ENCODE measurements around the gene NFATC4. TPM values are rescaled to one million over a fixed set of nuclear protein-coding genes. Genes with fewer than 3 reads are reported as not detected.

NFATC4 gene
- total RNA-seq, 2 donors from 2014 or later: 12.5 to 13.4 TPM

GRCh38 chr14:24397639-24398292, 29.8 kb downstream of the NFATC4 start:
- Histone ChIP-seq H3K27ac (peak overlapping the region; percentile 73 to 76), H3K4me3 (peak overlapping the region in 1 of 2 donors; percentile 82), H3K9me3 (no peaks in the 10 kb centered on the region), H3K27me3 (no peaks in the 10 kb centered on the region), H3K36me3 (no peaks in the 10 kb centered on the region), H3K4me1 (peaks cover 0 to 50% of the 10 kb centered on the region in 2 donors)
- no peak for DNase-seq (ENCODE audit: low spot score)
- TF ChIP-seq CTCF (IDR thresholded peaks at IDR 0.05): no peak

GRCh38 chr14:24398293-24398652, 30.3 kb downstream of the NFATC4 start:
- H3K4me1 ChIP-seq: peaks cover 0 to 55% of the 10 kb centered on the region in 2 donors
- peak overlapping the region; percentile 51 to 82 for H3K4me3 ChIP-seq
- H3K9me3 ChIP-seq: no peaks in the 10 kb centered on the region
- H3K36me3 ChIP-seq: no peaks in the 10 kb centered on the region
- no peak for DNase-seq (ENCODE audit: low spot score)
- H3K27ac ChIP-seq: peak overlapping the region; percentile 73 to 76
- H3K27me3 ChIP-seq: no peaks in the 10 kb centered on the region
- no peak for TF ChIP-seq CTCF (IDR thresholded peaks at IDR 0.05)

GRCh38 chr14:24398653-24399446, 30.9 kb downstream of the NFATC4 start, which contains the start of gene NYNRIN:
TSS of gene NYNRIN (plus strand) at chr14:24399003. CDS start at chr14:24399247, 244 bp downstream.
- TF ChIP-seq CTCF (IDR thresholded peaks at IDR 0.05): no peak
- Histone ChIP-seq H3K4me1 (peaks cover 0 to 60% of the 10 kb centered on the region in 2 donors), H3K9me3 (no peaks in the 10 kb centered on the region), H3K36me3 (no peaks in the 10 kb centered on the region), H3K27me3 (no peaks in the 10 kb centered on the region), H3K4me3 (peak within 1 kb of the TSS; percentile 51 to 82), H3K27ac (peak within 1 kb of the TSS; percentile 73 to 76)
- DNase-seq (ENCODE audit: low spot score): no peak

GRCh38 chr14:24399447-24399822, 31.5 kb downstream of the NFATC4 start:
- Histone ChIP-seq H3K4me1 (peaks cover 0 to 66% of the 10 kb centered on the region in 2 donors), H3K36me3 (no peaks in the 10 kb centered on the region), H3K4me3 (peak overlapping the region; percentile 51 to 82), H3K27ac (peak overlapping the region; percentile 73 to 76), H3K27me3 (no peaks in the 10 kb centered on the region), H3K9me3 (no peaks in the 10 kb centered on the region)
- TF ChIP-seq CTCF (IDR thresholded peaks at IDR 0.05): no peak
- DNase-seq (ENCODE audit: low spot score): no peak

GRCh38 chr14:24399999-24400718, 32.2 kb downstream of the NFATC4 start:
- Histone ChIP-seq H3K9me3 (no peaks in the 10 kb centered on the region), H3K36me3 (no peaks in the 10 kb centered on the region), H3K27me3 (no peaks in the 10 kb centered on the region), H3K4me3 (peak overlapping the region; percentile 51 to 82), H3K27ac (peak overlapping the region; percentile 73 to 76), H3K4me1 (peaks cover 0 to 69% of the 10 kb centered on the region in 2 donors)
- no peak for TF ChIP-seq CTCF (IDR thresholded peaks at IDR 0.05)
- DNase-seq (ENCODE audit: low spot score): no peak

Data from right atrium auricular region (tissue), 2 donors.